HG03060 (cell line): ENCODE measurements around the gene MLXIP.

Source experiments
- ATAC-seq: cut with Tn5 transposase; IDR thresholded peaks from one replicate; pipeline ENCODE4 v1.9.1; 2021; ENCODE audit warnings: low read depth, moderate number of reproducible peaks; ENCODE audit not compliant: unreplicated experiment

The MLXIP gene

GRCh38 chr12:122123051-122123760, 44.6 kb downstream of the MLXIP start:
- no peak for ATAC-seq

- ATAC-seq = no peak
Observed at GRCh38 chr12:122123761-122124145, 45.2 kb downstream of the MLXIP start.

DNA sequence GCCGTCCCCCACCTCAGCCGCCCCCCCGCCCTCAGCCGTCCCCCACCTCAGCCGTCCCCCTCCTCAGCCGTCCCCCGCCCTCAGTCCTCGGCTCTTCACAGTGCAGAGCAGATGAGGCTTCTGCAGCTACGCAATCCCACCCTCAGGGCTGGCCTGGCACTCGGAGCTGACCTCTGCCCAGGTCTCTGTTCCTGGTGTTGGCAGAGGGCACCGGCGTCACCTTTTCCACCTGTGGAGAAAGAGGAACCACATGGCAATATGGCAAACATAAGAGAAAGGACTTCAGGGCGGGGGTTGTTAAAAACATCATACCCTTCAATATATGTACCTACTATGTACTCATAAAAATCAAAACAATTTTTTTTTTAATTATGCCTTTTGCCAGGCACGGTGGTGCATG, 45.8 kb downstream of the MLXIP start:
- no peak for ATAC-seq

DNA sequence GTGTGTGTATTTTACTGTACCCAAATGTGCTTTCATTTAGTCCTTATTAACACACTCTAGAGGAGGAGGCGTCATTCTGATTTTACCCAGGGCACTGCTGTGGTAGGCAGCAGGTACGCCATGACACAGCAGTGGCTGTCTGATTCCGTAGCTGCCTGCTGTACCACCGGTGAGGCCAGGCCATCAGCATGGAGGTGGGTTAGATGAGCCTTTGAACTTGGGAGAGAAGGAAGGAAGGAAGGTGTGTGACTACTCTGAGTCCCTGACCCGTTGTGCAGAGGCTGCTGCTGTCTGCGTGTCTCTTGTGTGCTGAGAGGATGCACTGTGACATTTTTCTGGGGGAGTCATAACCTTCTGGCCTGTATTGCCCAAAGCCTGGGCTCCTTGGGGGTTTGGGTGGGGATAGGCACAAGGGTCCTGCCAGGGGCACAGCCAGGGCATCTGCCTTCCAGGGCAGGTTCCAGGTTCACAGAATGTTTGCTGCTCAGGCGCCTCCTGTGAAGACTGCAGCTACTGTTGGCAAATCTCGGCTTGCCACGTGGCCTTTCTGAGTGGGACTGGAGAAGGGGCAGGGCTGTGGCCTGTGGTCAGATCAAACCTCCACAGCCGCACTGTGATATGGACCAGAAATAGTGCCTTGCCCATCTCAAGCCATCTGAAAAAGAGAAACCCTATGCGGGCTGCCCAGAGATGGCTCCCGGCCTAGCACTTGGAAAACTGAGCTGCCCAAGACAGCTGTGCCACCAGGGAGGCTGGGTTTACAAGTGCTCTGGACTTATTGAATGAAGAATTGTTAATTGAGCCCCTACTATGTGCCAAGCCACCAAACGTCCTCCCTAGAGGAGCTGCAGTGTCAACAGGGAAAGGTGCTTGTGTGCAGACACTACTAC, 47.1 kb downstream of the MLXIP start:
- ATAC-seq = no peak

- no peak for ATAC-seq
Observed at GRCh38 chr12:122126342-122126635, 47.7 kb downstream of the MLXIP start.

DNA sequence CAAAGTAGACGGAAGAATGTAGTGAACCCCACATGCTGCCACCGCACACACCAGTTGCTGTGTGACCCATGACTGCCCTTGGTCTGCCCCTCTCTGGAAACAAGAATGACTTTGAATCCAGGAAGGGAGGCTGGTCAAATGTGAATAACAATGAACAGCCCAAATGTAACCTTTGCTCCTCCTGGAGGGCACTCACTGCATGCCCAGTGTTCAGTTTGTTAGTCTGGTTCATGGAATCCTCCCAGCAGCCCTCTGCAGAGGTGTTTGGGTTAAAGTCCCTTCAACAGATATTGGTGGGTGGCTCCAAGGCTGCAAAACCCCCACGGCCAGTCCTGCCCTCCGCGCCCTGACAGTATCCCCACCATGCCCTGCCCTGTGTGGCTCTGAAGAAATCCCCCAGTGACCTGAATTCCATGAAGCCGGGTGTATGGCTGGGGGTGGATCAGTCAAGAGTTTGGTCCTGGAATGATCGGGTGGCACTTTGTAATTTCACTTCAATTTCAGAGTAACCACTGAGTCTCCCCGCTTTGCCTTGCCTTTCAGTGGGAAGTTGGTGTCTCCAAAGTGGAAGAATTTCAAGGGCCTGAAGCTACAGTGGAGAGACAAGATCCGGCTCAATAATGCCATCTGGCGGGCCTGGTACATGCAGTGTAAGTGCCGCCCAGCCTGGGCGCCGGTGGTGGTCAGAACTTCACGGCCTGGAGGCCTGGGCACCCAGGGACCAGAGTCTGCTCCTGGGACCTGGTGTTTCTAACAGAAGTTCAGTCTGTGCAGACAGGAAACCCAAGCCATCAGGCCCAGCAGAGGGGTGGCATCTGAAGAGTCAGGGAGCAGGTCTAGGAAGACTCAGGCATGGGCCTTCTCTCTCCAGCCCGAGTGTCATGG, 48.4 kb downstream of the MLXIP start:
- ATAC-seq = no peak

DNA sequence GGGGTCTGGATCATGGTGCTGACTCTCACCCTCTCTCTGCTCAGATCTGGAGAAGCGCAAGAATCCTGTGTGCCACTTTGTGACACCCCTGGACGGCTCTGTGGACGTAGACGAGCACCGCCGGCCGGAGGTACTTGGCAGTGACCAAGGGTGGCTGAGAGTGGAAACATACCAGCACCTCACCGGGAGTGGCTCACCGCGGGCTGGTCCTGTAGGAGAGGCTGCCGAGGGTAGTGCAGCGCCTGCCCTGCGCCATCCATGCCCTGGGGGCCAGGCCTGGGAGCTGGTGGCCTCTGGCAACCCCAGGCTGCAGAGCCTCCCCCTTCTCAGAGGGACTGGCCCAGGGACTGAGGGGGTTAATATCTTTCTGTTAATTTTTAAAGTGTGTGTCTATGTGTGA, 49.3 kb downstream of the MLXIP start:
- ATAC-seq = no peak

GRCh38 chr12:122128481-122128880, 49.9 kb downstream of the MLXIP start:
- no peak for ATAC-seq

- ATAC-seq = no peak
Observed at GRCh38 chr12:122129131-122129530, 50.6 kb downstream of the MLXIP start.

GRCh38 chr12:122130150-122130549, 51.6 kb downstream of the MLXIP start:
- no peak for ATAC-seq

DNA sequence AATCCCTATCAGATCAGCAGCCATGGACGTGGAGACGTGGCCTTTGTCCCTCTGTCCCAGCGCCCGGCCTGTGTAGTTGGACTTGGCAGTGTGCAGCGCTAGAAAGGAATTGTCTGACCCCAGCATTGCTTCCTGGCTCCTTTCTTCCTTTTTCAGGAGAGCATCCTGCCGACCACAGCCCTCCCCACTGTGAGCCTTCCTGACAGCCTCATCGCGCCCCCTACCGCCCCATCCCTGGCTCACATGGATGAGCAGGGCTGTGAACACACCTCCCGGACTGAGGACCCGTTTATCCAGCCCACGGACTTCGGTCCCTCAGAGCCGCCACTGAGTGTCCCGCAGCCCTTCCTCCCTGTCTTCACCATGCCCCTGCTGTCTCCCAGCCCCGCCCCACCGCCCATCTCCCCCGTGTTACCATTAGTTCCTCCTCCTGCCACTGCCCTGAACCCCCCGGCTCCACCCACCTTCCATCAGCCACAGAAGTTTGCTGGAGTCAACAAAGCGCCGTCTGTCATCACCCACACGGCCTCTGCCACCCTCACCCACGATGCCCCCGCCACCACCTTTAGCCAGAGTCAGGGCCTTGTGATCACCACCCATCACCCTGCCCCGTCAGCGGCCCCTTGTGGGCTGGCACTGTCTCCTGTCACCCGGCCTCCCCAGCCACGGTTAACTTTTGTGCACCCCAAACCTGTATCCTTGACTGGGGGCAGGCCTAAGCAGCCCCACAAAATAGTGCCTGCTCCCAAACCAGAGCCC, 54.8 kb downstream of the MLXIP start:
- no peak for ATAC-seq

- ATAC-seq = no peak
Observed at GRCh38 chr12:122135437-122136031, 57.0 kb downstream of the MLXIP start.

DNA sequence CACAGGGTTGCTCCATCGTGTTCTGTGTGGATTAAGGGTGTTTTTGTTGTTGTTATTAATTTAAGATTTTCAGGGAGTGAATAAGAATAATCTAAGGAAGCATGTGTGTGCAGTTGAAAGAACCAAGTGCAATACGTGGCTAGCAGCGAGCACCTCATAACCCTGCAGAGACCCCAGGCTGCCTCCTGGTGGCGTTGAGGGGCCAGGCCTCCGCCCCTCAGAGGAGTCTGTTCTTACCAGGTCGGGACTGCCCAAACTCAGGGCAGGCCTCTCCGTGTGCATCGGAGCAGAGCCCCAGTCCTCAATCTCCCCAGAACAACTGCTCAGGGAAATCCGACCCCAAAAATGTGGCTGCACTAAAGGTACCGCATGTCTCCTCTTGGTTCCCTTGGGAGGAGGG, 58.7 kb downstream of the MLXIP start:
- no peak for ATAC-seq

DNA sequence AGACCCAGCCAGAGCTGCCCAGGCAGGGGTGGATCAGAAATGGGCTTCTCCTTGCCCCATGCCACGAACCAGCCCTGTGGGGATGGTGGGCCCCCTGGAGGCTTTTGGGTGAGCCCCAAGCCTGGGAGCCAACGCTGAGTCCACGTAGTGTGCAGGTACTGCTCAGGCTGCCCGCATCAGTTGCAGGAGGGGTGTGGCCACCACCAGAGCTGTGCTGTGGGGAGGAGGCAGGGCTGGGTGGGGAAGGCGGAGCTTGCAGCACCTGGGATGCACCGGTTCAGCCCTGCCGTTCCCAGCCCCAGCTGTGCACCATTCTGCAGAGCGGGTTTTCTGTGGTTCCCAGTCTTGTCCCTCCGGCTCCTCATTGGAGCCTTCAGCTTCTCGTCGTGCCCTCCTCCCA, 59.1 kb downstream of the MLXIP start:
- no peak for ATAC-seq

GRCh38 chr12:122138181-122138580, 59.6 kb downstream of the MLXIP start:
- ATAC-seq = no peak

DNA sequence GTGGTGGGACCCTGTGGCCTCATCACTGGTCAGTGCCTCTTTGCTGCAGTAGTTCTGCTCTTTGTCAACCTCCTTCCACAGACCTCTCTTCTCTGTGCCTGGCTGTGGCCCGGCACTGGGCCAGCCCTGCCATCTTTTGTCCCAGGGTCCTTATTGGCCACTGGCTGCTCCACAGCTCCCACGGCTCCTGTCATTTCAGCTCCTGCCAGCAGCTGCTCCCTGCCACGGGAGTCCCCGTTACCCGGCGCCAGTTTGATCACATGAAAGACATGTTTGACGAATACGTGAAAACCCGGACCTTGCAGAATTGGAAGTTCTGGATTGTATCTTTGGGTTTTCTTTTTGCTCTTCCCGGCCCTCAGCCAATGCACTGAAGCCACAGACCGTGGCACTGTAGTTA, 60.1 kb downstream of the MLXIP start:
- ATAC-seq = no peak

DNA sequence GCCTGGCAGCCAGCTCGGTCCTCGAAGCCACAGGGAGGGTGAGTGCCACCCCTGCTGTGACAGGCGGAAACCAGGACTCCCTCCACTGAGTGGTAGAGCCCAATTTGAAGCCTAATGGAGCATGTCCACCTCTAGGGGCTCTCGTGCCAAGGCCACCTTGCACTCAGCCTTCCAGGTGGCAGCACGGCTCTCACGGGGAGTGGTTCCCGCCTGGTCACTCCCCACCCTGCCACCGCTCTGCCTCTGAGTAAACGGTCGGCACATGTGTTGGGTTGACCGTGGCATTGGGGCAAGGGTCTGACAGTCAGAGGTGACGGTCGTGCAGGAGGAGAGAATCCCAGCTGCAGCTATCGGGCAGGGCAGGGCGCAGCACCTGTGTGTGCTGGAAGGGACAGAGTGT, 60.7 kb downstream of the MLXIP start:
- no peak for ATAC-seq

GRCh38 chr12:122139941-122140340, 61.4 kb downstream of the MLXIP start:
- no peak for ATAC-seq

DNA sequence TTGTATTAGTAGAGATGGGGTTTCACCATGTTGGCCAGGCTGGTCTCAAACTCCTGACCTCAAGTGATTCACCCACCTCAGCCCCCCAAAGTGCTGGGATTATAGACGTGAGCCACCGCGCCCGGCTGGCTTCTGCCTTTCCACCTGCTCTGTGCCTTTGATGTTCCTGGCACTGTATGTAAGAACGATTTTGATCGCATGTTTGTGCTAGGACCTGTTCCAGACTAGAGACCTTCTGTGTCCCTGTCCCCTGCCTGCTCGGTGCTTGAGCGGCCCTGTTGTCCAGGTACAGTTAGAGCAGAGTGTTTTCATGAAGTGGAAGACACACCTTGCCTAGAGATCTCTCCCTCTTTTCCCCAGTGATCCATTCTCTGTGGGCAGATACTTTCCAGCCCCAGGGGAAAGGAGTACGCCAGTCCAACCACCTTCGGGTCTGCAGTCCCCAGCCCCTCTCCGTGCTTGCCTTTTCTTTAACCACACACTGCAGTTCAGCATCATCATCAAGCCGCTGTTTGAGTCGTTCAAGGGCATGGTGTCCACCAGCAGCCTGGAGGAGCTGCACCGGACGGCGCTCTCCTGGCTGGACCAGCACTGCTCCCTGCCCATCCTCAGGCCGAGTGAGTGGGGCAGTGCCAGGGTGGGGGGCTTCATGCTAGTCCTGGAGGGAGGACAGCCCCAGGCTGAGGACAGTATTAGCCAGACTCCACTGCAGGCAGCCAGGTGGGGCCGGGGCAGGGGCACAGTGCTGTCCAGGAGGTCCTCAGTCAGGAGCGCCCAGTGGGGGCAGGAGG, 62.1 kb downstream of the MLXIP start:
- ATAC-seq = no peak
